Activated CD4-positive, alpha-beta T cell treated with anti-CD3 and anti-CD28 coated beads, Interleukin-2, amount 10 ng/mL, durations not matched to agents 7 days and 5 days (primary cell): ENCODE data around the gene CTSL. TPM values are rescaled to one million over a fixed set of nuclear protein-coding genes. Genes with fewer than 3 reads are reported as not detected.

Experiments
- CTCF ChIA-PET: fragments of 350-600 bp; sonication (Branson Sonifier 250); formaldehyde crosslinking; loops from one replicate; lab custom pipeline; 2021; ENCODE audit warnings: antibody characterized with exemption; lab: Charles Lee
- POLR2A ChIA-PET: fragments of 350-600 bp; sonication (Branson Sonifier 250); formaldehyde crosslinking; loops from one replicate; lab custom pipeline; 2021; ENCODE audit warnings: antibody characterized with exemption; lab: Charles Lee
- DNase-seq: peaks from one replicate; pipeline ENCODE4 v3.0.0-alpha.2; 2020
- H3K27ac Mint-ChIP-seq: one replicate; pipeline ENCODE4 v1.8.0; 2021; ENCODE audit warnings: mild to moderate bottlenecking, moderate library complexity, mixed read lengths
- H3K27me3 Mint-ChIP-seq: one replicate; pipeline ENCODE4 v1.8.0; 2021; ENCODE audit warnings: mixed read lengths
- H3K36me3 Mint-ChIP-seq: one replicate; pipeline ENCODE4 v1.8.0; 2021; ENCODE audit warnings: low read depth, mixed read lengths
- H3K4me1 Mint-ChIP-seq: one replicate; pipeline ENCODE4 v1.8.0; 2021; ENCODE audit warnings: mixed read lengths
- H3K4me3 Mint-ChIP-seq: one replicate; pipeline ENCODE4 v1.8.0; 2021; ENCODE audit warnings: mild to moderate bottlenecking, moderate library complexity, mixed read lengths
- H3K9me3 Mint-ChIP-seq: one replicate; pipeline ENCODE4 v1.8.0; 2021; ENCODE audit warnings: mixed read lengths
- total RNA-seq, 2 experiments: library from RNA; stranded (reverse); gene quantifications; one replicate each; pipeline ENCODE4 v1.2.3, GENCODE V29; 2021

CTSL gene
- total RNA-seq, 2 experiments from 2014 or later, result 10.1 to 10.2 TPM

DNA sequence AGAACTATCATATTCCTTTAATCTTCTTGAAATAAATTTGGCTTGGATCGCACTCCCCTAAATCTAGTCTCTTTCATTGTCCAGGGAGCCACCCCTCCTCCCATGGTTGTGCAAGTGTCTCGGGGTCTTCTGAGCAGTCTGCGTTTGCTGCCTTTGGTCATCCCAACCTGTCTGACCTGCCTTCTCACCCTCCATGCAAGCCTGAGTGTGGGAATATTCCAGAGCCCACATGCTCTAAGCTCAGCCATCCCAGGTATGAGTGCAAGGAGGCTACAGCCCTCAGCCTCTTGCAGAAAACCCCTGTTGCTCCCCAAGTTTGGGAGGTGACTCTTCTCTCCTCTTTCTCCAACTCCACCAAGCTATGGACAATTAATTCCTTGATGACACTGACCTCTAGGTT is 7.7 kb upstream of the CTSL start:
- Mint-ChIP-seq H3K36me3 (no peaks in the 10 kb centered on the region), H3K27ac (peak overlapping the region; percentile 38), H3K4me1 (peaks cover 13% of the 10 kb centered on the region), H3K4me3 (no peak overlapping the region), H3K9me3 (no peaks in the 10 kb centered on the region), H3K27me3 (peaks cover 16% of the 10 kb centered on the region)
- POLR2A ChIA-PET, result no interaction called here
- CTCF ChIA-PET, result no interaction called here
- DNase-seq, result no peak

DNA sequence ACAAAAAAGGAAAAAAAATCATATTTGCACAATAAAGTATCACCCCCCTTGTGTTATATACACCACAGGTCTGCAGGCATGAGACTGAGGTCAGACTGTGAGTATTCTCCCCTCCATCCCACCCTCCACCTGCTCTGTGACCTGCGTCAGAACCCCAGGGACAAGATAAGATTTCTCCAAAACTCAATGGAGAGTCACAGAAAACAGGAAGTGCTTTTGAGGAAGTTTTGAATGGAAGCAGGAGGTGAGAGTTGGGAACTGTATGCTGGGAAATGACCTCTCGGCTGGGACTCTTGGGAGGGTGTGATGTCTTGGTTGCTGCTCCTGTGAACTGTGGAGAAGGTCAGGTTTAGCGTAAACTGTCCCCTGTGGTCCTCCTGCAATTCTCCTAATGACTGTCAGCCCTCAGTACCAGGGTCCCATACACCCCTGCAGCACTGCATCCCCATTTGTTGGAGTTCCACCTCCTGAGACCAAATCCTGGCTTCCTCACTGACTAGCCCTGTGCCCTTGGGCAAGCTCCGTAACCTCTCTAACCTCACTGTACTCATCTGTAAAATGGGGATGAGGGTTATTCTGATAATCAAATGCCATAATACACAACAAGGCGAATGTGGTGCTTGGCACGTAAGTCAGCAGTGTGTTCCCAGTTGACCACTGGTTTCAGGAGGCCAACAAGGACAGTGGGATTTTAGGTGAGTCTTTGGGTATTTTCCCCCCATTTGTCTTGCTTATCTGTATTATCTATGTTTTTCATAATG is 6.9 kb upstream of the CTSL start:
- no peak overlapping the region for H3K27ac Mint-ChIP-seq
- no peak for DNase-seq
- no peaks in the 10 kb centered on the region for H3K36me3 Mint-ChIP-seq
- no peak overlapping the region for H3K4me3 Mint-ChIP-seq
- H3K9me3 Mint-ChIP-seq, result no peaks in the 10 kb centered on the region
- POLR2A ChIA-PET, result no interaction called here
- CTCF ChIA-PET, result no interaction called here
- H3K27me3 Mint-ChIP-seq, result peaks cover 16% of the 10 kb centered on the region
- peaks cover 5% of the 10 kb centered on the region for H3K4me1 Mint-ChIP-seq

DNA sequence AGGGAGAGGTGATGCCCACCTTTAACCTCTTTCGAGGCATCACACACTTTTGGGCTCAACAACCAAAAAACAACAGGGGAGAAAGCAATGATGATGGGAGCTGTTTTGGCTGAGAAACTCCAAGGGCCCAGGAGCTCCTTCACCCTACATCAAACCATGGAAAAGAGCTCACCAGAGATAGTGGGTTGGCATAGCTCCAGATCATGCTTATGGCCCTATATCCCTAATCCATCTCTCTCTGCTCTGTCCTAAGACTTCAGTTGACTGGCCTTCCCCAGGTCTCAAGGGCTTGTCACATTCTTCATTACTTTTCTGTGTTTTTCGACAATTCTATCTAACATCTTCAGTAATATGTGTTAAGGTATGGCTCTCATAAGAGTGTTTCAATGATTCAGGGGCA is 5.7 kb upstream of the CTSL start:
- peaks cover 21% of the 10 kb centered on the region for H3K27me3 Mint-ChIP-seq
- CTCF ChIA-PET, result no interaction called here
- POLR2A ChIA-PET, result no interaction called here
- H3K4me1 Mint-ChIP-seq, result peaks cover 1% of the 10 kb centered on the region
- peaks cover 1% of the 10 kb centered on the region for H3K36me3 Mint-ChIP-seq
- H3K9me3 Mint-ChIP-seq, result no peaks in the 10 kb centered on the region
- H3K4me3 Mint-ChIP-seq, result no peak overlapping the region
- DNase-seq, result no peak
- H3K27ac Mint-ChIP-seq, result no peak overlapping the region

DNA sequence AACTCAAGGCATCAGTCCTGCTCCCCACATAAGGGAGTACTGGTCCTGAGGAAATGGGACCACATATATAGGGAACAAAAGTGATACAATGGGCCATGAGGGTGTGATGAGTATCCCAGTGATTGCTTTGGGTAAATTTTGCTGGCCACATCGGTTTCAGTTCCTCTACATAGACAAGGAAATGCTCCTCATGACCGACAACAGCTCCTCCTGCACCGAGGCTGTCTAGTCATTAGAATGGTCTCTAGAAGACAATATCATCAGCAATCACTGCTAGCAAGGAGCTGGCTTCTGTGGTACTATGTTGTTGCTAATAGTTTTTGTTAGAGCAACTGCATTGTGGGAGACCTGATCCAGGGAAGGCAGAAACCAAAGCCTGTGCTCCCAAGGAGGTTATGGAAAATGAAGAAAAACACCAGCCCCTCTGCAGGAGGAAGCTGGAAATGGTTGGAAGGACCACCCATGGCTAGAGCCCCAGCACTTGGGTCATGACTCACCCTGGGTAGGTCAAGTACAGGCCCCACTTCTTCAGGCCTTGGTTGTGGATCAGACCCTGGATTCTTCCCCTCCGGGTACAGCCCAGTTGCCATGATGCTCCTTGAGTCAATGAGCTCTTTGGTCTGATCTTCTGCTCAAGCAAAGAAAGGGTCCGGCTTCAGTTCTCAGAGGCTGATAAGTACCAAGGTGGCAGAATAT is 3.4 kb upstream of the CTSL start:
- no peak overlapping the region for H3K4me3 Mint-ChIP-seq
- no peak overlapping the region for H3K27ac Mint-ChIP-seq
- no peaks in the 10 kb centered on the region for H3K9me3 Mint-ChIP-seq
- peaks cover 29% of the 10 kb centered on the region for H3K27me3 Mint-ChIP-seq
- peaks cover 11% of the 10 kb centered on the region for H3K4me1 Mint-ChIP-seq
- POLR2A ChIA-PET, result no interaction called here
- H3K36me3 Mint-ChIP-seq, result peaks cover 1% of the 10 kb centered on the region
- DNase-seq, result no peak
- CTCF ChIA-PET, result interaction anchor here (1.8 kb wide), 1 partner anchor 13 kb away, joined by 4 read pairs; no protein-coding TSS in a partner anchor

DNA sequence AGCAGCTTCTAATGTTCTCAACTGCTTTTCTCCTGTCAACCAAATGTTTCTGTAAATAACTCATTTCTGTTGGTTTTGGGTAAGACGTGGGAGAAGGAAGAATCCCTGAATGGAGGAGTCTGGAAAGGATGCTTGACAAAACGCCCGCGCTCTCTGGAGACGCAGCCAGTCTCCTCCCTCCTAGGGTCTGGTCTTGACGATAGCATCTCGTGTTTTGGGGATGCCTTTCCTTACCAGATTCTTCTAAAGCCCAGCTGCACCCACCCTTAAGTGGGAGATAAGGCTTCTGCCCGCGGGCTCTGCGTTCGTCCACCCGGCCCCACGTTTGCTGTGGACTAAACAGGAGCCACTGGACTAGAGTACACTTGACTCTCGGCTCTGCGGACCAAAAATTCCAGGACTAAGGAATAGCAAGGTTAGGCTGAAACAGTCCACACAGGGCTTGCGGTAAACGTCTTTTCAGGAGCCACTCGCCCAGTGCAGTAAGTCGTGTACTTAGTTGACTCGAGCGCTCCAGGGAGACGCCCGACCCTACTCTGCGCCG is 491 bp upstream of the CTSL start:
- Mint-ChIP-seq H3K4me3 (peak overlapping the region; percentile 84), H3K27me3 (peaks cover 26% of the 10 kb centered on the region), H3K36me3 (peaks cover 11% of the 10 kb centered on the region), H3K4me1 (peaks cover 29% of the 10 kb centered on the region), H3K27ac (peak overlapping the region; percentile 85), H3K9me3 (no peaks in the 10 kb centered on the region)
- ChIA-PET CTCF (no interaction called here), POLR2A (no interaction called here)
- no peak for DNase-seq

DNA sequence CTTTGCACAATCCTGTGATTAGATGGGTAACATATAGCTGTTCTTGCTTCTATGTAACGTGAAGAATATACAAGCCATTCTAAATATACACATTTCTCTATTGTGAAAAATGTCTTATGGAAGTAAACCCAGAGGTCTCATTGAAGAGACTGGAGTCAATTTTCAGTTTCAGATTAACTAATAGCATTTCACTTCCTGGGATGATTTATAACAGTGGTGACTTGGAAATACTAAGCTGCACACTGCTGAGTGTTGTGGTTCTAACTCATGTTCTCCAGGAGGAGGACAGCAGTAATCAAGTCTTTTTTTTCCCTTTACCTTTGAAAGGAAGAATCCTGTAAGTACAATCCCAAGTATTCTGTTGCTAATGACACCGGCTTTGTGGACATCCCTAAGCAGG is 3.3 kb downstream of the CTSL start:
- no peak overlapping the region for H3K27ac Mint-ChIP-seq
- POLR2A ChIA-PET, result no interaction called here
- peaks cover 21% of the 10 kb centered on the region for H3K27me3 Mint-ChIP-seq
- CTCF ChIA-PET, result no interaction called here
- no peaks in the 10 kb centered on the region for H3K9me3 Mint-ChIP-seq
- peaks cover 32% of the 10 kb centered on the region for H3K4me1 Mint-ChIP-seq
- H3K36me3 Mint-ChIP-seq, result peaks cover 15% of the 10 kb centered on the region
- no peak for DNase-seq
- no peak overlapping the region for H3K4me3 Mint-ChIP-seq

DNA sequence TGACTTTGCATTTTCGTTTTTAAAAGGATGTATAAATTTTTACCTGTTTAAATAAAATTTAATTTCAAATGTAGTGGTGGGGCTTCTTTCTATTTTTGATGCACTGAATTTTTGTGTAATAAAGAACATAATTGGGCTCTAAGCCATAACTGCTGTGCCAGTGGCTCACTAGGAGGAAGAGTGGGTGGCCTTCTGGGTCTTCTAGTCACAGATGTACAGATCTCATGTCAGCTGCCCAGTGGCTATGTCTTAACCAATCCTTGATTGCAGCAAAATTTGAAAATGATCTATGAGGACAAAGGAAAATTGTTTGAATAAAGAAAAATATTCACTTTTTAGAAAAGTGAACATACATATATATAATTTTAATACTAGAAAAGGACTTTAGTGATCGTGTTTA is 5.4 kb downstream of the CTSL start:
- H3K9me3 Mint-ChIP-seq, result no peaks in the 10 kb centered on the region
- ChIA-PET POLR2A (no interaction called here), CTCF (no interaction called here)
- H3K36me3 Mint-ChIP-seq, result peaks cover 14% of the 10 kb centered on the region
- peaks cover 25% of the 10 kb centered on the region for H3K4me1 Mint-ChIP-seq
- no peak overlapping the region for H3K27ac Mint-ChIP-seq
- H3K27me3 Mint-ChIP-seq, result peaks cover 15% of the 10 kb centered on the region
- H3K4me3 Mint-ChIP-seq, result no peak overlapping the region
- DNase-seq, result no peak

DNA sequence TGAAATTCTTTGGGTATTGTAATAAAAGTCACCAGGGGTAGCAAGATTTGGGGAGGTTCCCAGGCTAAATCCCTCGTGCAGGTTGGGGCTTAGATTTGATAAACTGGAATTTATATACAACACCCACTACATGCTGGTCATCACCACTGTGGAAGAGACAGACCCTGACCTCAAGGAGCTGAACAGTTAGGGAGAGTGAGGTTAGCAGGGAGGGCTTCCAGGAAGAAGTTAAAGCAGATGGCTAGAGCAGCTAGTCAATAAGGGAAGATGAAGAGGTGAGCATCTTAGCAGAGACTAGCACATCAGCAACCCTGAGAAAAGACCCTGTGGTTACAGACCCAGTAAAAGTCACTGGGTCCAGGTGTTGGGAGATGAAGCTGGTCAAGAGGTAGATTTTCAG is 6.4 kb downstream of the CTSL start:
- CTCF ChIA-PET, result no interaction called here
- Mint-ChIP-seq H3K27ac (no peak overlapping the region), H3K9me3 (no peaks in the 10 kb centered on the region), H3K4me3 (no peak overlapping the region), H3K4me1 (peaks cover 22% of the 10 kb centered on the region), H3K36me3 (peaks cover 14% of the 10 kb centered on the region), H3K27me3 (peaks cover 16% of the 10 kb centered on the region)
- POLR2A ChIA-PET, result no interaction called here
- no peak for DNase-seq

DNA sequence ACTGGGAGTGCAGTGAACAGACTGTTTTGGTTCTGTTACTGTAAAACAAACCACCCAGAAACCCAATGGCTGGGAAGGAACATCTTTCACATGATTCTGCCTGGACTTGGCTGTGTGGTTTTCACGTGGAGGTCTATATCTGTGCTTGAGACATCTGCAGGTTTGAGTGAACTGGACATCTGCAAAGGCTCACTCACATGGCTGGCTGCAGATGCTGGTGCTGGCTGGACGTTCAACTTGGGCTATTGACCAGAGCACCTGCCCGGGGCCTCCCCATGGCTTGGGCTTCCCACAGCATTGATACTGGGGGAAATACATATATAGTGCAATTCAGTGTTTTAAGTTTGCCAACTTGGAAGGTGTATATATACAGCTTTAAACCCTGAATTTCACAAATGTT is 6.8 kb downstream of the CTSL start:
- CTCF ChIA-PET, result no interaction called here

DNA sequence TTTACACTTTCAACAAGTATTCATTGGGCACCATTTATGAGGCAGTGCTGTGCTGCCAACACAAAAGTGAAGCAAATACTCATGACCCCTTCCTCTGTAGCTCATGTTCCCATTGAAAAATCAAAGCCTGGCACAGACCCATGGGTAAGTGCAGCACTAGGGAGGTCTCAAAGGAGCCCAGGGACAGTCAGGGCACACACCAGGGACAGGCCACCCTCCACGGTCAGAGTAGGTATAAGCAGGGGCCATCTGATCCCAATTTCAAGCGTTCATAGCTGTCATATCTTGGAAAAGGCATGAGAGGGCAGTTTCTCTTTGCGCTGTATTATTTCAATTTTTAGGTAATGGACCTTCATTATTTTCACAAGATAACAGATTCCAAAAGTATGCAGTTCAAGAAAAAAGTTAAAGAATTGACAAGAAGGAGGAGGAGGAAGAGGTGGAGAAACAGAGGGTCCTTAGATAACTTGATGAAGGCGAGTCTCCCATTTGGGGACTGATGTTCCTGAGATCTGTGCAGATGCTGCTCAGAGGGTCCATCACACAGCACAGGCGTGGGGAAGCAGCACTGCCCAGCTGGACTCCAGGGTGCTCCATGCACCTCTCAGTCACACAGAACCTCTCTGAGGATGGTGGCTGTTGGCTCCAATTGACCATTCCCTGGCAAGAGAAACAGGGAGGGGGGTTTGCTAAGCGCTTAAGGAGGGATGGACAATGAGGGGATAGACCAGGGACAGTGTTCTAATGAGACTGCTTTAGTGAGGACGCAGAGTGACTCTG is 7.5 kb downstream of the CTSL start:
- ChIA-PET CTCF (no interaction called here), POLR2A (no interaction called here)

More for the DNA sequence above, 6.8 kb downstream of the CTSL start:
- Mint-ChIP-seq H3K4me1 (peaks cover 21% of the 10 kb centered on the region), H3K27ac (no peak overlapping the region), H3K9me3 (no peaks in the 10 kb centered on the region), H3K36me3 (peaks cover 13% of the 10 kb centered on the region), H3K4me3 (no peak overlapping the region), H3K27me3 (peaks cover 16% of the 10 kb centered on the region)
- POLR2A ChIA-PET, result no interaction called here
- DNase-seq, result no peak

DNA sequence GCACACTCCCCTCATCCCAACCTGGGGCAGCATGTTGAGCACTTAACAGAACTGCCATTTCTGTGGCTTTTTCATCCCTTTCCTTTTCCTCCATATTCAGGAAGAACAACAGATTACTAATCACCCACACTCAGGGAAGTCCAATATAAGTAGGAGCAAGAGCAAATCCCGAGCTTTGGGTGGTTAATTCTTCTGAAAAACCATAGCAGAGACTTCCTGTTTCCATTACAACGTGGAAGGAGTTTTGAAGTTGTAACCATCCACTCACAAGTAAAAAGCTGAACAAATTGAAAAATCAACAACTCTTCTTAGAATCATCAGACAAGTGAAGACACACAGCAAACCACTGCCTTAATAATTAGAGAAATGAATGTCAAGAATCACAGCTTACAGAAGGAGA is 8.2 kb downstream of the CTSL start:
- H3K27ac Mint-ChIP-seq, result no peak overlapping the region
- ChIA-PET CTCF (no interaction called here), POLR2A (no interaction called here)
- peaks cover 4% of the 10 kb centered on the region for H3K36me3 Mint-ChIP-seq
- peaks cover 16% of the 10 kb centered on the region for H3K27me3 Mint-ChIP-seq
- H3K4me3 Mint-ChIP-seq, result no peak overlapping the region
- no peaks in the 10 kb centered on the region for H3K9me3 Mint-ChIP-seq
- peaks cover 9% of the 10 kb centered on the region for H3K4me1 Mint-ChIP-seq
- no peak for DNase-seq

More for the DNA sequence above, 7.5 kb downstream of the CTSL start:
- H3K9me3 Mint-ChIP-seq, result no peaks in the 10 kb centered on the region
- peaks cover 15% of the 10 kb centered on the region for H3K4me1 Mint-ChIP-seq
- H3K27me3 Mint-ChIP-seq, result peaks cover 16% of the 10 kb centered on the region
- H3K4me3 Mint-ChIP-seq, result no peak overlapping the region
- H3K36me3 Mint-ChIP-seq, result peaks cover 8% of the 10 kb centered on the region
- H3K27ac Mint-ChIP-seq, result no peak overlapping the region
- DNase-seq, result no peak

DNA sequence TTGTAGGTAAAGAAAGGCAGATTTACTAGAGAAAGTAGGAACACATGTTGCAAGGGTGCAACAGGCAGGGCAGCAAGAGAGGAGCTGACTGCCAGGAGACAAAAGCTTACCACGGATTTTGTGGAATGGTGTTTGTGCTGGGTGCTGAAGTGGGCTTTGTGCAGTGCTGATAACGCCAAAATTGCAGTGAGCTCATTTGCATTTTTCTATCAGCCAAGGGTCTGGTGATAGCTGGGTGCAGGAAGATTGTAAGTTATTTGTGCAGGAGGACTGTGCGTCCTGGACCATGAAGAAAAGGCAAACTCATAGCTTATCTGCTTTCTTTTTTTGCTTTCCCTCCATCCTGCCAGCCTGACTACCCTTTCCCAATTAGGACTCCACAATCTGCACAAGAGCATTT is 13.6 kb downstream of the CTSL start:
- peaks cover 14% of the 10 kb centered on the region for H3K4me1 Mint-ChIP-seq
- H3K9me3 Mint-ChIP-seq, result peaks cover 3% of the 10 kb centered on the region
- H3K4me3 Mint-ChIP-seq, result no peak overlapping the region
- peaks cover 24% of the 10 kb centered on the region for H3K27me3 Mint-ChIP-seq
- no peak for DNase-seq
- peaks cover 3% of the 10 kb centered on the region for H3K36me3 Mint-ChIP-seq
- ChIA-PET CTCF (no interaction called here), POLR2A (no interaction called here)
- H3K27ac Mint-ChIP-seq, result no peak overlapping the region

DNA sequence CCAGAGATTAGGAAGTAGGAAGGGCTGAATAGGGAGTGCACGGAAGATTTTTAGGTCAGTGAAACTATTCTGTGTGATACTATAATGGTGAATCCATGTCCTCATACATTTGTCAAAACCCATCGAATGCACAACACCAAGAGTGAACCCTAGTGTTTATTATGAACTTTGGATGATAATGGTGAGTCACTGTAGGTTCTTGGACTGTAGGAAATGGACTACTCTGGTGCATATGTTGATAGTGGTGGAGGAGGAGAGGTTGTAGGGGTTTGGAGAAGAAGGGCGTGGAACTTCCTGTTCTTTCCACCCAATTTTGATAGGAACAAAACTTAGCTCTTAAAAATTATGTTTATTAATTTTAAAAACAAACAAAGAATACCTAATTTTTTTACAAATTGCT is 14.3 kb downstream of the CTSL start:
- CTCF ChIA-PET, result no interaction called here
- peaks cover 14% of the 10 kb centered on the region for H3K4me1 Mint-ChIP-seq
- H3K27ac Mint-ChIP-seq, result no peak overlapping the region
- no peak for DNase-seq
- H3K4me3 Mint-ChIP-seq, result no peak overlapping the region
- peaks cover 3% of the 10 kb centered on the region for H3K9me3 Mint-ChIP-seq
- H3K27me3 Mint-ChIP-seq, result peaks cover 23% of the 10 kb centered on the region
- POLR2A ChIA-PET, result no interaction called here
- peaks cover 3% of the 10 kb centered on the region for H3K36me3 Mint-ChIP-seq
